Astrocyte (in vitro differentiated cells and primary cell): ENCODE measurements around the gene ZDHHC22. TPM values are rescaled to one million over a fixed set of nuclear protein-coding genes. Genes with fewer than 3 reads are reported as not detected.

ENCODE experiments used
- DNase-seq: peaks from one replicate; pipeline ENCODE4 v3.0.0-alpha.2; 2010; ENCODE audit warnings: low read depth
- FAIRE-seq: peaks from 2 replicates; lab custom pipeline; 2011; peaks lifted over from hg19 to GRCh38; lab: Jason Lieb, UNC
- H2AFZ ChIP-seq: 2 replicates; pipeline ENCODE4 v1.6.0; 2012; ENCODE audit warnings: low read depth, low read length, inconsistent platforms
- H3K27ac ChIP-seq: 2 replicates; pipeline ENCODE4 v1.5.1; 2011; ENCODE audit warnings: low read depth, low read length, inconsistent platforms
- H3K27me3 ChIP-seq: 2 replicates; pipeline ENCODE4 v1.6.0; 2011; ENCODE audit warnings: low read length, inconsistent platforms; ENCODE audit not compliant: insufficient read depth
- H3K36me3 ChIP-seq: 2 replicates; pipeline ENCODE4 v1.5.1; 2011; ENCODE audit warnings: low read length, inconsistent platforms; ENCODE audit not compliant: insufficient read depth
- H3K4me1 ChIP-seq: 2 replicates; pipeline ENCODE4 v1.5.1; 2011; ENCODE audit warnings: low read length, inconsistent platforms; ENCODE audit not compliant: insufficient read depth
- H3K4me2 ChIP-seq: 2 replicates; pipeline ENCODE4 v1.6.0; 2012; ENCODE audit warnings: low read length, inconsistent platforms
- H3K4me3 ChIP-seq: 2 replicates; pipeline ENCODE4 v1.5.1; 2011; ENCODE audit warnings: low read depth, mild to moderate bottlenecking, low read length, inconsistent platforms; ENCODE audit not compliant: insufficient read depth
- H3K79me2 ChIP-seq: 2 replicates; pipeline ENCODE4 v1.6.0; 2012; ENCODE audit warnings: mild to moderate bottlenecking, low read length, inconsistent platforms; ENCODE audit not compliant: insufficient read depth
- H3K9ac ChIP-seq: 2 replicates; pipeline ENCODE4 v1.6.0; 2012; ENCODE audit warnings: mild to moderate bottlenecking, low read length, inconsistent platforms
- H3K9me3 ChIP-seq: 2 replicates; pipeline ENCODE4 v1.5.1; 2012; ENCODE audit warnings: low read depth, mild to moderate bottlenecking, low read length, inconsistent platforms; ENCODE audit not compliant: insufficient read depth
- H4K20me1 ChIP-seq: 2 replicates; pipeline ENCODE4 v1.6.0; 2012; ENCODE audit warnings: low read length, inconsistent platforms; ENCODE audit not compliant: insufficient read depth
- H3K27ac Mint-ChIP-seq: one replicate; pipeline ENCODE4 v1.8.0; 2021; ENCODE audit warnings: mild to moderate bottlenecking, mixed read lengths; ENCODE audit not compliant: unreplicated experiment
- H3K27me3 Mint-ChIP-seq: one replicate; pipeline ENCODE4 v1.8.0; 2021; ENCODE audit warnings: low read depth, mixed read lengths; ENCODE audit not compliant: unreplicated experiment
- H3K36me3 Mint-ChIP-seq: one replicate; pipeline ENCODE4 v1.8.0; 2021; ENCODE audit warnings: low read depth, mixed read lengths; ENCODE audit not compliant: unreplicated experiment
- H3K4me1 Mint-ChIP-seq: one replicate; pipeline ENCODE4 v1.8.0; 2021; ENCODE audit warnings: low read depth, mixed read lengths; ENCODE audit not compliant: unreplicated experiment
- H3K4me3 Mint-ChIP-seq: one replicate; pipeline ENCODE4 v1.8.0; 2021; ENCODE audit warnings: mild to moderate bottlenecking, moderate library complexity, mixed read lengths; ENCODE audit not compliant: unreplicated experiment
- H3K9me3 Mint-ChIP-seq: one replicate; pipeline ENCODE4 v1.8.0; 2021; ENCODE audit warnings: mild to moderate bottlenecking, mixed read lengths; ENCODE audit not compliant: unreplicated experiment
- EZH2 ChIP-seq: IDR thresholded peaks from 2 replicates; pipeline ENCODE4 v1.6.1; 2012; ENCODE audit warnings: mild to moderate bottlenecking, low read length, inconsistent platforms; ENCODE audit not compliant: insufficient read depth
- total RNA-seq: library from RNA; stranded (reverse); gene quantifications from 2 replicates; pipeline ENCODE4 v1.2.1, GENCODE V29; 2021
- TF ChIP-seq, protein P1 (sequence below): IDR thresholded peaks from 2 replicates; pipeline ENCODE4 v1.5.1; 2011; ENCODE audit warnings: low read depth, mild to moderate bottlenecking, inconsistent platforms, low read length, moderate library complexity; ENCODE audit not compliant: insufficient read depth

ZDHHC22 gene
- total RNA-seq, 1 donor from 2014 or later, result 0.52 TPM

GRCh38 chr14:77109656-77110055, 31.9 kb downstream of the ZDHHC22 start:
- H3K4me1 ChIP-seq, result peaks cover 4% of the 10 kb centered on the region
- no peak for FAIRE-seq
- H4K20me1 ChIP-seq, result peaks cover 8% of the 10 kb centered on the region
- no peak for TF ChIP-seq EZH2
- TF ChIP-seq, protein P1, sequence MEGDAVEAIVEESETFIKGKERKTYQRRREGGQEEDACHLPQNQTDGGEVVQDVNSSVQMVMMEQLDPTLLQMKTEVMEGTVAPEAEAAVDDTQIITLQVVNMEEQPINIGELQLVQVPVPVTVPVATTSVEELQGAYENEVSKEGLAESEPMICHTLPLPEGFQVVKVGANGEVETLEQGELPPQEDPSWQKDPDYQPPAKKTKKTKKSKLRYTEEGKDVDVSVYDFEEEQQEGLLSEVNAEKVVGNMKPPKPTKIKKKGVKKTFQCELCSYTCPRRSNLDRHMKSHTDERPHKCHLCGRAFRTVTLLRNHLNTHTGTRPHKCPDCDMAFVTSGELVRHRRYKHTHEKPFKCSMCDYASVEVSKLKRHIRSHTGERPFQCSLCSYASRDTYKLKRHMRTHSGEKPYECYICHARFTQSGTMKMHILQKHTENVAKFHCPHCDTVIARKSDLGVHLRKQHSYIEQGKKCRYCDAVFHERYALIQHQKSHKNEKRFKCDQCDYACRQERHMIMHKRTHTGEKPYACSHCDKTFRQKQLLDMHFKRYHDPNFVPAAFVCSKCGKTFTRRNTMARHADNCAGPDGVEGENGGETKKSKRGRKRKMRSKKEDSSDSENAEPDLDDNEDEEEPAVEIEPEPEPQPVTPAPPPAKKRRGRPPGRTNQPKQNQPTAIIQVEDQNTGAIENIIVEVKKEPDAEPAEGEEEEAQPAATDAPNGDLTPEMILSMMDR, result no peak
- DNase-seq, result no peak
- Mint-ChIP-seq H3K36me3 (peaks cover 9% of the 10 kb centered on the region), H3K9me3 (no peaks in the 10 kb centered on the region), H3K4me1 (peaks cover 26% of the 10 kb centered on the region), H3K27ac (no peak overlapping the region), H3K27me3 (no peaks in the 10 kb centered on the region), H3K4me3 (no peak overlapping the region)
- H3K9ac ChIP-seq, result no peak overlapping the region
- H3K4me2 ChIP-seq, result no peak overlapping the region
- no peak overlapping the region for H3K27ac ChIP-seq
- no peaks in the 10 kb centered on the region for H3K27me3 ChIP-seq
- no peaks in the 10 kb centered on the region for H3K9me3 ChIP-seq
- H3K36me3 ChIP-seq, result peaks cover 9% of the 10 kb centered on the region
- H2AFZ ChIP-seq, result no peak overlapping the region
- no peaks in the 10 kb centered on the region for H3K79me2 ChIP-seq
- H3K4me3 ChIP-seq, result no peak overlapping the region

DNA sequence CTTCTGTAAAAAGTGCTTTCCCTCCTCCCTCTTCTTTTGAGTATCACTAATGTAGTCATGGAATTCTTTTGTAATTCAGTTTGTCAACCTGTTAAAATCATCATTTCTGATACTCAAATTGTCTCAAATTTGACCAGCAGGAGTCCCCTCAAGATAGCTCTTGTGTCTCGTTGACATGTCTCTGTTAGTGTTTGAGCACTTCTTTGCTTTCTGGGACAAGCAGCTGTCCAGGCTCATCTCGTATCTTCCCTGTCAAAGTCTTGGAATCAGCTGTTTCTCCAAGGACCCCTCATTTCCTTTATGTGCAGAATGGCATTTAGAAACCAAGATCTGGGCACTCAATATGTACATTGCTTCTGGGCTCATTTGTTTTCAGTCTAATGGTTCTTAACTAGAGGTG, 32.8 kb downstream of the ZDHHC22 start:
- peaks cover 7% of the 10 kb centered on the region for H3K79me2 ChIP-seq
- DNase-seq (no peak), FAIRE-seq (no peak)
- no peak overlapping the region for H3K4me3 ChIP-seq
- H3K4me3 Mint-ChIP-seq, result no peak overlapping the region
- TF ChIP-seq, protein P1, result no peak
- TF ChIP-seq EZH2, result no peak
- H2AFZ ChIP-seq, result no peak overlapping the region
- no peak overlapping the region for H3K27ac Mint-ChIP-seq
- H3K4me2 ChIP-seq, result no peak overlapping the region
- no peaks in the 10 kb centered on the region for H3K27me3 ChIP-seq
- no peaks in the 10 kb centered on the region for H3K9me3 ChIP-seq
- no peak overlapping the region for H3K27ac ChIP-seq
- H3K27me3 Mint-ChIP-seq, result no peaks in the 10 kb centered on the region
- H3K9ac ChIP-seq, result no peak overlapping the region
- H3K36me3 Mint-ChIP-seq, result peaks cover 4% of the 10 kb centered on the region
- H3K36me3 ChIP-seq, result peaks cover 7% of the 10 kb centered on the region
- H3K9me3 Mint-ChIP-seq, result no peaks in the 10 kb centered on the region
- peaks cover 14% of the 10 kb centered on the region for H4K20me1 ChIP-seq
- H3K4me1 Mint-ChIP-seq, result peaks cover 30% of the 10 kb centered on the region
- peaks cover 4% of the 10 kb centered on the region for H3K4me1 ChIP-seq

DNA sequence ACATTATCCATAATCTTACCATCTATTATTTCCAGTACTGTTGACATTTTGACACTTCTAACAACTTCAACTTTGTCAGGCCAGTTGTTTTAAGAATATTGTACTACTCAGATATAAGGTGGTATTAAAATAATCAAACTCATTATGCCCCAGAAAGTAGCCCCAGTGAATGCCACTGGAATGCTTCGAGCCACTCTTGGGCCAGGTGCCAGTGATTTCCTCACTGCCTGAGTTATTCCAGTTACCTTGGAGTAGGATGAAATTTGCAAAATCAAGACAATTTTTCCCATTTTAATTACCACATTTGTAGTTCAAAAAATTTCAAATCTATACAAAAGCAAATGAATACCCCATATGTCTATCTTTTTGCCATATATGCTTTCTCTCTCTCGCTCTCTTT, 34.4 kb downstream of the ZDHHC22 start:
- peaks cover 7% of the 10 kb centered on the region for H3K36me3 ChIP-seq
- no peaks in the 10 kb centered on the region for H3K27me3 Mint-ChIP-seq
- peaks cover 4% of the 10 kb centered on the region for H3K4me1 ChIP-seq
- H3K27ac ChIP-seq, result no peak overlapping the region
- no peak overlapping the region for H3K27ac Mint-ChIP-seq
- H3K4me3 ChIP-seq, result no peak overlapping the region
- H3K36me3 Mint-ChIP-seq, result peaks cover 1% of the 10 kb centered on the region
- no peak overlapping the region for H3K4me3 Mint-ChIP-seq
- H4K20me1 ChIP-seq, result peaks cover 14% of the 10 kb centered on the region
- H3K9me3 Mint-ChIP-seq, result no peaks in the 10 kb centered on the region
- no peaks in the 10 kb centered on the region for H3K9me3 ChIP-seq
- no peak for FAIRE-seq
- no peak overlapping the region for H3K9ac ChIP-seq
- no peak for DNase-seq
- TF ChIP-seq, protein P1, result no peak
- no peak for TF ChIP-seq EZH2
- H3K4me2 ChIP-seq, result no peak overlapping the region
- H2AFZ ChIP-seq, result no peak overlapping the region
- H3K79me2 ChIP-seq, result peaks cover 16% of the 10 kb centered on the region
- H3K4me1 Mint-ChIP-seq, result peaks cover 30% of the 10 kb centered on the region
- H3K27me3 ChIP-seq, result no peaks in the 10 kb centered on the region
